ENCODE results near the gene AQP12A. TPM values are rescaled to one million over a fixed set of nuclear protein-coding genes. Genes with fewer than 3 reads are reported as not detected.

Gene AQP12A
- total RNA-seq, 4 donors from 2014 or later: not detected

- TF ChIP-seq CTCF (IDR thresholded peaks at IDR 0.05): no peak
- DNase-seq (ENCODE audit: low spot score) (no peak), ATAC-seq (ENCODE audit: low FRiP score) (no peak)
Observed at GRCh38 chr2:240645346-240645745, 46.3 kb upstream of the AQP12A start.

- TF ChIP-seq CTCF (IDR thresholded peaks at IDR 0.05): no peak
- ATAC-seq (ENCODE audit: low FRiP score): no peak
- DNase-seq (ENCODE audit: low spot score): no peak
Observed at GRCh38 chr2:240645801-240646175, 45.9 kb upstream of the AQP12A start.

GRCh38 chr2:240646176-240646899, 45.3 kb upstream of the AQP12A start:
- no peak for DNase-seq (ENCODE audit: low spot score)
- ATAC-seq (ENCODE audit: low FRiP score): no peak
- TF ChIP-seq CTCF (IDR thresholded peaks at IDR 0.05): no peak

GRCh38 chr2:240646900-240647502, 44.7 kb upstream of the AQP12A start:
- no peak for TF ChIP-seq CTCF (IDR thresholded peaks at IDR 0.05)
- DNase-seq (ENCODE audit: low spot score) (no peak), ATAC-seq (ENCODE audit: low FRiP score) (no peak)

- no peak for DNase-seq (ENCODE audit: low spot score)
- ATAC-seq (ENCODE audit: low FRiP score): no peak
- TF ChIP-seq CTCF (IDR thresholded peaks at IDR 0.05): no peak
Observed at GRCh38 chr2:240647503-240648154, 44.0 kb upstream of the AQP12A start.

GRCh38 chr2:240648155-240648649, 43.5 kb upstream of the AQP12A start:
- no peak for TF ChIP-seq CTCF (IDR thresholded peaks at IDR 0.05)
- ATAC-seq (ENCODE audit: low FRiP score) (no peak), DNase-seq (ENCODE audit: low spot score) (no peak)
